HepG2 (cell line): ENCODE measurements around the gene PROC.

ENCODE experiments used
- KLF11 ChIP-seq: IDR thresholded peaks from 2 replicates; pipeline ENCODE4 v1.6.1; 2016; ENCODE audit warnings: missing compliant biosample characterization
- MAX ChIP-seq: IDR thresholded peaks from 2 replicates; pipeline ENCODE4 v1.6.1; 2012; ENCODE audit warnings: inconsistent platforms
- MAZ ChIP-seq, 2 experiments: sonication (generic) in 1 of 2; formaldehyde crosslinking in 1 of 2; IDR thresholded peaks; 2 replicates each; pipeline versions ENCODE4 v1.5.0 to v1.6.1; 2012 to 2020; ENCODE audit warnings: low read depth in 2 of 2, mild to moderate bottlenecking in 2 of 2, borderline replicate concordance in 1 of 2, improper control_type of control experiment in 1 of 2, low read length in 1 of 2, missing genetic modification reagents in 1 of 2, moderate library complexity in 1 of 2
- SRF ChIP-seq: IDR thresholded peaks from 2 replicates; pipeline ENCODE4 v1.6.1; 2011; ENCODE audit warnings: mild to moderate bottlenecking, low read depth, low read length, moderate library complexity

- no peak for TF ChIP-seq SRF
- no peak for TF ChIP-seq MAZ (IDR thresholded peaks at IDR 0.05; ENCODE audit: borderline replicate concordance, low read depth, low read length)
- TF ChIP-seq MAZ (CRISPR knock-in tag; IDR thresholded peaks at IDR 0.05; ENCODE audit: low read depth) = no peak
- TF ChIP-seq MAX = no peak
- no peak for TF ChIP-seq KLF11
Observed at GRCh38 chr2:127386246-127386645, 32.0 kb upstream of the PROC start.
